Cardiac septum (tissue), 1 donor: ENCODE results near the gene SFXN2. TPM values are rescaled to one million over a fixed set of nuclear protein-coding genes. Genes with fewer than 3 reads are reported as not detected.

ENCODE experiments used
- DNase-seq: peaks from one replicate; pipeline ENCODE4 v3.0.0-alpha.2; 2020; ENCODE audit warnings: low spot score
- intact Hi-C: fragments of 100-400 bp; cut with DNase I; formaldehyde crosslinking; loops from one replicate; pipeline ENCODE4 v1.14.0; 2022
- total RNA-seq: library from RNA; stranded (reverse); fragmentation: NEBNext Ultra II Directional; extraction: Animal tissue kit (Norgen Biotek cat#: 25700); gene quantifications from one replicate; pipeline ENCODE4 v1.2.1, GENCODE V29; 2021
- donor health status: DM: no; HTN: no; CAD: no.

The SFXN2 gene
- total RNA-seq, 1 donor from 2014 or later, result 2.8 TPM

GRCh38 chr10:102782673-102783551 is 68.5 kb downstream of the SFXN2 start:
- intact Hi-C loops, result no loop called here
- no peak for DNase-seq

DNA sequence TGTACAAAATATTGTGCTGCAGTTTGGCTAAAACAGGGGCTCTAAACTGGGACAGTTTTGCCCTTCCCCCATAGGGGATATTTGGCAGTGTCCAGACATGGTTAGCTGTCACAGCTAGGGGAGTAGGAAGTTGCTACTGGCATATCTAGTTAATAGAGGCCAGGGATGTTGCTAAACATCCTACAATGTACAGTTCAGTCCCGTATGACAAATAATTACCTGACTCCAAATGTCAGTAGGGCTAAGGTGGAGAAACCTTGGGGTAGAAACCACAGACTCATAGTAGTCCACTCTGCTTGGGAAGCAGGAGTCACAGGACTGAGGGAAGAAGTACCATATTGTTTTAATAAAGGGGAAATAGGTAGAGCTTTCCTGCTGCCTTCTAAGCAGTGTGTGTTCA is 69.1 kb downstream of the SFXN2 start:
- intact Hi-C loops, result no loop called here
- DNase-seq, result no peak

GRCh38 chr10:102785818-102786217 is 71.4 kb downstream of the SFXN2 start:
- intact Hi-C loops, result no loop called here
- DNase-seq, result no peak

- intact Hi-C loops, result no loop called here
- DNase-seq, result no peak
Measured at GRCh38 chr10:102791754-102792395, 77.4 kb downstream of the SFXN2 start.

Other genes starting within 250 kb of the SFXN2 start
- 123 TPM for gene ACTR1A, start 211.9 kb upstream of the SFXN2 start, total RNA-seq
- 6.1 TPM for gene SUFU, start 210.7 kb upstream of the SFXN2 start, total RNA-seq
- gene TRIM8, start 70.2 kb upstream of the SFXN2 start, total RNA-seq, result 99.6 TPM
- gene ARL3, start 239 bp upstream of the SFXN2 start, total RNA-seq, result 13.1 TPM
- 19.2 TPM for gene WBP1L, start 29.3 kb downstream of the SFXN2 start, total RNA-seq
- not detected for gene CYP17A1, start 122.8 kb downstream of the SFXN2 start, total RNA-seq
- 15.8 TPM for gene BORCS7, start 139.6 kb downstream of the SFXN2 start, total RNA-seq
- 7.2 TPM for gene AS3MT, start 154.8 kb downstream of the SFXN2 start, total RNA-seq
- gene CNNM2, start 203.7 kb downstream of the SFXN2 start, total RNA-seq, result 5.9 TPM